Neural progenitor cell (in vitro differentiated cells): Measurements from ENCODE around the gene WDR35. TPM values are rescaled to one million over a fixed set of nuclear protein-coding genes. Genes with fewer than 3 reads are reported as not detected.

ENCODE experiments used
- DNase-seq: peaks from one replicate; pipeline ENCODE4 v3.0.0-alpha.2; 2016; ENCODE audit warnings: low spot score
- H2AFZ ChIP-seq: fragments of 200-600 bp; sonication (generic); replicated peaks from 2 replicates; pipeline ENCODE4 v1.6.1; 2016; ENCODE audit warnings: antibody characterized with exemption
- H3F3A ChIP-seq: fragments of 200-600 bp; sonication (generic); 2 replicates; pipeline ENCODE4 v1.6.1; 2016; ENCODE audit warnings: antibody characterized with exemption, low read depth
- H3K27ac ChIP-seq: fragments of 200-600 bp; sonication (generic); 2 replicates; pipeline ENCODE4 v1.5.1; 2016; ENCODE audit warnings: mild to moderate bottlenecking
- H3K27me3 ChIP-seq: fragments of 200-600 bp; sonication (generic); 2 replicates; pipeline ENCODE4 v1.6.1; 2016; ENCODE audit warnings: mild to moderate bottlenecking, moderate library complexity
- H3K36me3 ChIP-seq: fragments of 200-600 bp; sonication (generic); 2 replicates; pipeline ENCODE4 v1.5.1; 2016
- H3K4me1 ChIP-seq: fragments of 200-600 bp; sonication (generic); 2 replicates; pipeline ENCODE4 v1.6.1; 2016; ENCODE audit warnings: mixed run types
- H3K4me2 ChIP-seq: fragments of 200-600 bp; sonication (generic); 2 replicates; pipeline ENCODE4 v1.6.1; 2016
- H3K4me3 ChIP-seq: fragments of 200-600 bp; sonication (generic); 2 replicates; pipeline ENCODE4 v1.5.1; 2016
- H3K79me2 ChIP-seq: fragments of 200-600 bp; sonication (generic); 2 replicates; pipeline ENCODE4 v1.6.1; 2016; ENCODE audit warnings: low read depth
- H3K9ac ChIP-seq: fragments of 200-600 bp; sonication (generic); 2 replicates; pipeline ENCODE4 v1.6.1; 2016
- H3K9me3 ChIP-seq: fragments of 200-600 bp; sonication (generic); 2 replicates; pipeline ENCODE4 v1.5.1; 2016; ENCODE audit warnings: low read depth
- H4K20me1 ChIP-seq: fragments of 200-600 bp; sonication (generic); 2 replicates; pipeline ENCODE4 v1.6.1; 2016; ENCODE audit warnings: low read depth
- H3K27ac Mint-ChIP-seq: 3 replicates; pipeline ENCODE4 v1.8.0; 2021; ENCODE audit warnings: mixed read lengths
- H3K27me3 Mint-ChIP-seq: 2 replicates; pipeline ENCODE4 v1.8.0; 2022; ENCODE audit warnings: low read depth, mild to moderate bottlenecking, inconsistent platforms, moderate library complexity, mixed read lengths; ENCODE audit not compliant: insufficient read depth
- H3K36me3 Mint-ChIP-seq: 3 replicates; pipeline ENCODE4 v1.8.0; 2021; ENCODE audit warnings: mixed read lengths
- H3K4me1 Mint-ChIP-seq: 3 replicates; pipeline ENCODE4 v1.8.0; 2021; ENCODE audit warnings: mixed read lengths
- H3K4me3 Mint-ChIP-seq: 3 replicates; pipeline ENCODE4 v1.8.0; 2021; ENCODE audit warnings: mild to moderate bottlenecking, moderate library complexity, mixed read lengths
- H3K9me3 Mint-ChIP-seq: 3 replicates; pipeline ENCODE4 v1.8.0; 2020; ENCODE audit warnings: mixed read lengths
- CTCF ChIP-seq: fragments of 200-600 bp; sonication (generic); IDR thresholded peaks from 2 replicates; pipeline ENCODE4 v1.5.1; 2017; ENCODE audit warnings: antibody characterized with exemption, mild to moderate bottlenecking
- EZH2 ChIP-seq: fragments of 200-600 bp; sonication (generic); IDR thresholded peaks from 2 replicates; pipeline ENCODE4 v1.6.1; 2017; ENCODE audit warnings: antibody characterized with exemption, mild to moderate bottlenecking, moderate library complexity
- EZH2phosphoT487 ChIP-seq: fragments of 200-600 bp; sonication (generic); IDR thresholded peaks from 2 replicates; pipeline ENCODE4 v1.6.1; 2017; ENCODE audit warnings: antibody characterized with exemption
- total RNA-seq: library from RNA; depleted of rRNA; stranded (reverse); fragments of >200 nt; gene quantifications from 2 replicates; pipeline ENCODE4 v1.2.3, GENCODE V29; 2015; ENCODE audit warnings: low replicate concordance

WDR35 gene
- total RNA-seq, 1 donor from 2014 or later, result 31.6 TPM

DNA sequence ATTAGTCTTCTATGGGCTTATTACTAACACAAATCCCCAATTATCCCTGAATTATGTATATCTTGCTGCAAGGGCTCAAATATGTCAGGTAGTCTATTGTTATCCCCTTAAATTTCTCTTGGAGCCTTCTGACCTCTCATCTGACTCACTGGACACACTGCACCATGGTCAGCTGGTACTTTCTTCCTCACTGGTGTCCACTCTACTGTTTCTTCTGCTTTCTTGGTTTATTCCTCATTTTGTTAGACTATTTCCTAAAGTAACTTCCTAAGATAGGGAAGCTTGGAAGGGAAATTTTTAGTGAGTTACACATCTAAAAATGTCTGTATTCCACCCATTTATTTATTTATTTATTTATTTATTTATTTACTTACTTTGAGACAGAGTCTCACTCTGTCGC, 26.5 kb downstream of the WDR35 start:
- Histone ChIP-seq H3F3A (peaks cover 24% of the 10 kb centered on the region), H3K4me3 (no peak overlapping the region), H3K9ac (no peak overlapping the region), H3K79me2 (no peaks in the 10 kb centered on the region), H4K20me1 (no peaks in the 10 kb centered on the region), H2AFZ (no peak overlapping the region), H3K27ac (no peak overlapping the region), H3K4me1 (no peaks in the 10 kb centered on the region), H3K4me2 (no peak overlapping the region), H3K36me3 (peaks cover 4% of the 10 kb centered on the region), H3K27me3 (no peaks in the 10 kb centered on the region), H3K9me3 (no peaks in the 10 kb centered on the region)
- H3K9me3 Mint-ChIP-seq, result no peaks in the 10 kb centered on the region
- peaks cover 9% of the 10 kb centered on the region for H3K36me3 Mint-ChIP-seq
- H3K27ac Mint-ChIP-seq, result no peak overlapping the region
- no peaks in the 10 kb centered on the region for H3K4me1 Mint-ChIP-seq
- no peaks in the 10 kb centered on the region for H3K27me3 Mint-ChIP-seq
- TF ChIP-seq EZH2 (no peak), EZH2phosphoT487 (no peak), CTCF (no peak)
- H3K4me3 Mint-ChIP-seq, result no peak overlapping the region
- DNase-seq, result no peak

GRCh38 chr2:19955544-19956422, 34.1 kb downstream of the WDR35 start:
- no peak overlapping the region for H3K9ac ChIP-seq

DNA sequence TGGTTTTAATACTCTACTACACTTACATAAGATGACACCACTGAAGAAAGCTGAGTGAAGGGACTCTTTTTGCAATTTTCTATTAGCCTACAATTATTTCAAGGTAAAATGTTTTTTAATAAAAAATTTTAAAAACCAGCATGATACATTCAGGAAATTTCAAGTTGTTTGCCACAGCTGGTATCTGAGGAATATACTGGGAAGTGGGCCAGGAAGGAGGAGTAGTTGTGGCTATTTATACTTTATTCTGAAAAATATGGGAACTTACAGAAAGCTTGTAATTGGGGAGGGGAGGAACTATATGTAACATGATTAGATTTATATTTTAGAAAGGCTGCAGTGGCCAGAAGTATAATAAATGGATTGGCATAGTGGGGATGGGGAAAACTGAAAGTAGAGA, 40.8 kb downstream of the WDR35 start:
- Mint-ChIP-seq H3K27me3 (no peaks in the 10 kb centered on the region), H3K36me3 (peaks cover 8% of the 10 kb centered on the region), H3K4me3 (no peak overlapping the region), H3K27ac (no peak overlapping the region), H3K4me1 (peaks cover 15% of the 10 kb centered on the region), H3K9me3 (no peaks in the 10 kb centered on the region)
- H3K4me3 ChIP-seq, result no peak overlapping the region
- H4K20me1 ChIP-seq, result peaks cover 3% of the 10 kb centered on the region
- DNase-seq, result no peak
- H3K4me2 ChIP-seq, result no peak overlapping the region
- H3K27me3 ChIP-seq, result no peaks in the 10 kb centered on the region
- no peaks in the 10 kb centered on the region for H3K4me1 ChIP-seq
- no peaks in the 10 kb centered on the region for H3K36me3 ChIP-seq
- TF ChIP-seq EZH2, result no peak
- TF ChIP-seq CTCF, result no peak
- no peak for TF ChIP-seq EZH2phosphoT487
- H3K79me2 ChIP-seq, result no peaks in the 10 kb centered on the region
- no peak overlapping the region for H2AFZ ChIP-seq
- H3K9ac ChIP-seq, result no peak overlapping the region
- peaks cover 15% of the 10 kb centered on the region for H3F3A ChIP-seq
- H3K9me3 ChIP-seq, result no peaks in the 10 kb centered on the region
- H3K27ac ChIP-seq, result no peak overlapping the region

More at GRCh38 chr2:19955544-19956422, 34.1 kb downstream of the WDR35 start:
- DNase-seq, result peak; percentile 86
- no peaks in the 10 kb centered on the region for H4K20me1 ChIP-seq
- H2AFZ ChIP-seq, result no peak overlapping the region
- Mint-ChIP-seq H3K36me3 (peaks cover 6% of the 10 kb centered on the region), H3K4me3 (no peak overlapping the region), H3K4me1 (peaks cover 2% of the 10 kb centered on the region), H3K27ac (no peak overlapping the region), H3K27me3 (no peaks in the 10 kb centered on the region), H3K9me3 (no peaks in the 10 kb centered on the region)
- no peaks in the 10 kb centered on the region for H3K27me3 ChIP-seq
- H3F3A ChIP-seq, result peaks cover 19% of the 10 kb centered on the region
- H3K4me2 ChIP-seq, result no peak overlapping the region
- H3K9me3 ChIP-seq, result no peaks in the 10 kb centered on the region
- peak; percentile 90 for TF ChIP-seq CTCF
- TF ChIP-seq EZH2, result no peak
- H3K4me1 ChIP-seq, result no peaks in the 10 kb centered on the region
- H3K79me2 ChIP-seq, result no peaks in the 10 kb centered on the region
- no peaks in the 10 kb centered on the region for H3K36me3 ChIP-seq
- no peak overlapping the region for H3K27ac ChIP-seq
- H3K4me3 ChIP-seq, result no peak overlapping the region
